CD14-positive monocyte (primary cell): ENCODE results near the gene SHISAL1. TPM values are rescaled to one million over a fixed set of nuclear protein-coding genes. Genes with fewer than 3 reads are reported as not detected.

ENCODE experiments used
- DNase-seq, 3 donors: peaks; one replicate each; pipeline ENCODE4 v3.0.0-alpha.2; 2011 to 2022
- H2AFZ ChIP-seq: 2 replicates; pipeline ENCODE4 v1.6.0; 2012; ENCODE audit warnings: mild to moderate bottlenecking, low read depth, low read length, inconsistent platforms; ENCODE audit not compliant: insufficient read depth, poor library complexity, severe bottlenecking
- H3K27ac ChIP-seq, 2 donors: 1 replicate in 1 of 2; 2 replicates in 1 of 2; pipeline ENCODE4 v1.5.1; 2012 to 2013; ENCODE audit warnings: low read length in 2 of 2, control low read depth in 1 of 2, inconsistent platforms in 1 of 2, low read depth in 1 of 2, mild to moderate bottlenecking in 1 of 2
- H3K27me3 ChIP-seq, 2 donors: one replicate each; pipeline versions ENCODE4 v1.6.0 to v1.6.1; 2011 to 2013; ENCODE audit warnings: low read length in 2 of 2; ENCODE audit not compliant: control insufficient read depth in 2 of 2, insufficient read depth in 2 of 2
- H3K36me3 ChIP-seq, 2 donors: replicated peaks in 1 of 2; 1 replicate in 1 of 2; 2 replicates in 1 of 2; pipeline versions ENCODE4 v1.5.1 to v1.6.1; 2012 to 2013; ENCODE audit warnings: low read length in 2 of 2, control low read depth in 1 of 2, inconsistent platforms in 1 of 2, mild to moderate bottlenecking in 1 of 2; ENCODE audit not compliant: insufficient read depth in 2 of 2, control insufficient read depth in 1 of 2
- H3K4me1 ChIP-seq, 2 donors: 1 replicate in 1 of 2; 2 replicates in 1 of 2; pipeline versions ENCODE4 v1.5.1 to v1.6.1; 2012 to 2013; ENCODE audit warnings: low read length in 2 of 2, control low read depth in 1 of 2, inconsistent platforms in 1 of 2, mild to moderate bottlenecking in 1 of 2, moderate library complexity in 1 of 2; ENCODE audit not compliant: insufficient read depth in 2 of 2, control insufficient read depth in 1 of 2
- H3K4me2 ChIP-seq: replicated peaks from 2 replicates; pipeline ENCODE3; 2012; ENCODE audit warnings: low read length, moderate library complexity, mild to moderate bottlenecking; ENCODE audit not compliant: poor library complexity, severe bottlenecking; ENCODE audit errors: extremely low read depth
- H3K4me3 ChIP-seq, 3 experiments: fragments of 200-600 bp in 1 of 3; sonication (generic) in 1 of 3; replicated peaks in 1 of 3; 1 replicate in 2 of 3; 2 replicates in 1 of 3; pipeline ENCODE4 v1.5.1; 2011 to 2013; ENCODE audit warnings: low read length in 3 of 3, mild to moderate bottlenecking in 3 of 3, control low read depth in 2 of 3, low read depth in 2 of 3, inconsistent platforms in 1 of 3, moderate library complexity in 1 of 3
- H3K79me2 ChIP-seq: 2 replicates; pipeline ENCODE4 v1.6.0; 2012; ENCODE audit warnings: mild to moderate bottlenecking, control low read depth, inconsistent platforms, low read length, moderate library complexity; ENCODE audit not compliant: insufficient read depth
- H3K9ac ChIP-seq: 2 replicates; pipeline ENCODE4 v1.6.0; 2017; ENCODE audit warnings: low read length, mild to moderate bottlenecking; ENCODE audit not compliant: insufficient read depth, poor library complexity, severe bottlenecking
- H3K9me3 ChIP-seq, 2 donors: replicated peaks in 1 of 2; 1 replicate in 1 of 2; 2 replicates in 1 of 2; pipeline versions ENCODE4 v1.5.1 to v1.6.1; 2012 to 2013; ENCODE audit warnings: low read length in 2 of 2, control low read depth in 1 of 2; ENCODE audit not compliant: control insufficient read depth in 1 of 2, insufficient read depth in 1 of 2
- H4K20me1 ChIP-seq: 2 replicates; pipeline ENCODE4 v1.6.0; 2012; ENCODE audit warnings: mild to moderate bottlenecking, low read length, control low read depth, moderate library complexity; ENCODE audit not compliant: insufficient read depth
- H3K27ac Mint-ChIP-seq, 7 donors: one replicate each; pipeline ENCODE4 v1.8.0; 2020; ENCODE audit warnings: mild to moderate bottlenecking in 7 of 7, mixed read lengths in 7 of 7, moderate library complexity in 6 of 7, inconsistent platforms in 2 of 7
- H3K27me3 Mint-ChIP-seq, 3 donors: one replicate each; pipeline ENCODE4 v1.8.0; 2021 to 2022; ENCODE audit warnings: low read depth in 3 of 3, mild to moderate bottlenecking in 3 of 3, mixed read lengths in 3 of 3, moderate library complexity in 3 of 3, inconsistent platforms in 1 of 3
- H3K36me3 Mint-ChIP-seq, 2 donors: one replicate each; pipeline ENCODE4 v1.8.0; 2020; ENCODE audit warnings: mixed read lengths in 2 of 2, inconsistent platforms in 1 of 2, mild to moderate bottlenecking in 1 of 2
- H3K4me1 Mint-ChIP-seq: one replicate; pipeline ENCODE4 v1.8.0; 2020; ENCODE audit warnings: mild to moderate bottlenecking, mixed read lengths
- H3K4me3 Mint-ChIP-seq, 2 donors: one replicate each; pipeline ENCODE4 v1.8.0; 2020; ENCODE audit warnings: mild to moderate bottlenecking in 2 of 2, mixed read lengths in 2 of 2, moderate library complexity in 1 of 2
- H3K9me3 Mint-ChIP-seq, 7 donors: one replicate each; pipeline ENCODE4 v1.8.0; 2020 to 2022; ENCODE audit warnings: mixed read lengths in 7 of 7, mild to moderate bottlenecking in 6 of 7, moderate library complexity in 6 of 7, inconsistent platforms in 2 of 7
- WGBS: methylation state at CpG from one replicate; pipeline ENCODE4 v1.1.5; 2013; ENCODE audit warnings: missing lambda C conversion rate; ENCODE audit not compliant: insufficient coverage; 5-methylcytosine and 5-hydroxymethylcytosine counted together
- intact Hi-C, 2 donors: fragments of 100-400 bp; cut with micrococcal nuclease; formaldehyde crosslinking; loops; one replicate each; pipeline versions ENCODE4 v1.15.0 to v1.15.1; 2023
- polyA plus RNA-seq, 3 donors: library from polyadenylated mRNA; depleted of rRNA in 1 of 3; unstranded in 2 of 3; stranded (reverse) in 1 of 3; fragments of 300-500 nt in 2 of 3; fragments of >200 nt in 1 of 3; fragmentation: Illumina TruSeq in 2 of 3; gene quantifications; 1 replicate in 2 of 3; 2 replicates in 1 of 3; pipeline ENCODE4 v1.2.3, GENCODE V29; 2012 to 2021
- TF ChIP-seq, protein P1 (sequence below): fragments of 200-600 bp; IDR thresholded peaks from one replicate; pipeline ENCODE4 v1.8.0; 2022; ENCODE audit warnings: antibody characterized with exemption, mild to moderate bottlenecking

Gene SHISAL1
- polyA plus RNA-seq, 3 donors = not detected

DNA sequence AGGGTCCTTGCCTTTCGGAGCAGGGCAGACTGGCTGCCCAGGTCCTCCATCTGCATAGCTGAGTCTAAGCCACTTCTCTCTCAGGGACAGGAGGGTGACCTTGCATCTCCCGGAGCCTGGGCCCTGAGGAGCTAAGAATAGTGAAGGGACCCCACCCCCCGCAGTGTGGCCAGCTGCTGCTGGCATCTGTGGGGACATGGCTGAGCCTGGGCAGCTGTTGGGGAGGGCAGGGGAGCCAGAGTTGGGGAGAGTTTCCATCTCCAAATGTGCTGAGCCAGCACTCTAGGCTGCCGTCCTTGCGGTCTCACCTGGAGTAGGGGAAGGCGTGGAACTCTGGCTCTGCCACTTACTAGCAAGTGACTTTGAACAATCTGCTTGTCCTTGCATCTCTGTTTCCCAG is 34.8 kb upstream of the SHISAL1 start:
- no peak for DNase-seq
- no peak overlapping the region for H3K27ac ChIP-seq
- Mint-ChIP-seq H3K27me3 (peaks cover 15 to 28% (median 25%) of the 10 kb centered on the region in 3 donors), H3K4me1 (peaks cover 3% of the 10 kb centered on the region), H3K9me3 (no peaks in the 10 kb centered on the region), H3K4me3 (no peak overlapping the region), H3K27ac (no peak overlapping the region), H3K36me3 (no peaks in the 10 kb centered on the region)
- H3K9ac ChIP-seq = no peak overlapping the region
- 95% methylated on average over 5 of the region's 6 CpGs for WGBS
- H2AFZ ChIP-seq = no peak overlapping the region
- no peaks in the 10 kb centered on the region for H3K36me3 ChIP-seq
- intact Hi-C loops = no loop called here
- no peaks in the 10 kb centered on the region for H3K9me3 ChIP-seq
- H3K4me3 ChIP-seq = no peak overlapping the region
- no peaks in the 10 kb centered on the region for H3K4me1 ChIP-seq
- H4K20me1 ChIP-seq = no peaks in the 10 kb centered on the region
- no peak overlapping the region for H3K4me2 ChIP-seq
- no peaks in the 10 kb centered on the region for H3K27me3 ChIP-seq
- TF ChIP-seq, protein P1, sequence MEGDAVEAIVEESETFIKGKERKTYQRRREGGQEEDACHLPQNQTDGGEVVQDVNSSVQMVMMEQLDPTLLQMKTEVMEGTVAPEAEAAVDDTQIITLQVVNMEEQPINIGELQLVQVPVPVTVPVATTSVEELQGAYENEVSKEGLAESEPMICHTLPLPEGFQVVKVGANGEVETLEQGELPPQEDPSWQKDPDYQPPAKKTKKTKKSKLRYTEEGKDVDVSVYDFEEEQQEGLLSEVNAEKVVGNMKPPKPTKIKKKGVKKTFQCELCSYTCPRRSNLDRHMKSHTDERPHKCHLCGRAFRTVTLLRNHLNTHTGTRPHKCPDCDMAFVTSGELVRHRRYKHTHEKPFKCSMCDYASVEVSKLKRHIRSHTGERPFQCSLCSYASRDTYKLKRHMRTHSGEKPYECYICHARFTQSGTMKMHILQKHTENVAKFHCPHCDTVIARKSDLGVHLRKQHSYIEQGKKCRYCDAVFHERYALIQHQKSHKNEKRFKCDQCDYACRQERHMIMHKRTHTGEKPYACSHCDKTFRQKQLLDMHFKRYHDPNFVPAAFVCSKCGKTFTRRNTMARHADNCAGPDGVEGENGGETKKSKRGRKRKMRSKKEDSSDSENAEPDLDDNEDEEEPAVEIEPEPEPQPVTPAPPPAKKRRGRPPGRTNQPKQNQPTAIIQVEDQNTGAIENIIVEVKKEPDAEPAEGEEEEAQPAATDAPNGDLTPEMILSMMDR = no peak
- no peaks in the 10 kb centered on the region for H3K79me2 ChIP-seq

DNA sequence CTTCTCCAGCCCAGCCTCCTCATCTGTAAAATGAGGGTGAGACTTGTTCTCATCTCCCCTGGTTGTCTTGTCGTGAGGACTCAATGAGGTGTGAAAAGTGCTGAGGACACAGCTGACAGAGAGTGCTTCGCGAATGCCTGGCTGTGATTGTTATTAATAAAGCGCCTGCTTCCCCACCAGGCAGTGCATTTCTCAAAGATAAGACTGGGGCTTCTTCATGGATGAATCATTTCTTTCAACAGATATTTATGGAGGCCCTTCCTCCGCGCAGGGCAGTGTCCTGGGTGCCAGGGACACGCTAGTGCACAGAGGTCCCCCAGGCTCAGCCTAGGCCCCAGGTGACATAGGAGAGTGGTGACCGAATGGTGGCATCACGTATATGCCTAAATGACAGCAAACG is 34.3 kb upstream of the SHISAL1 start:
- no peaks in the 10 kb centered on the region for H3K9me3 ChIP-seq
- no peak overlapping the region for H3K4me2 ChIP-seq
- no peaks in the 10 kb centered on the region for H3K79me2 ChIP-seq
- H4K20me1 ChIP-seq = no peaks in the 10 kb centered on the region
- peaks cover 3% of the 10 kb centered on the region for H3K4me1 Mint-ChIP-seq
- H3K36me3 Mint-ChIP-seq = no peaks in the 10 kb centered on the region
- H3K4me3 ChIP-seq = no peak overlapping the region
- no peak for DNase-seq
- no peaks in the 10 kb centered on the region for H3K9me3 Mint-ChIP-seq
- H3K4me1 ChIP-seq = no peaks in the 10 kb centered on the region
- 86% methylated on average over 10 of the region's 10 CpGs for WGBS
- intact Hi-C loops = no loop called here
- no peak overlapping the region for H3K4me3 Mint-ChIP-seq
- peaks cover 14 to 24% (median 20%) of the 10 kb centered on the region in 3 donors for H3K27me3 Mint-ChIP-seq
- H3K27ac Mint-ChIP-seq = no peak overlapping the region
- H3K36me3 ChIP-seq = no peaks in the 10 kb centered on the region
- no peak overlapping the region for H2AFZ ChIP-seq
- no peak overlapping the region for H3K9ac ChIP-seq
- H3K27me3 ChIP-seq = no peaks in the 10 kb centered on the region
- H3K27ac ChIP-seq = no peak overlapping the region
- TF ChIP-seq, protein P1 = no peak
